Right atrium auricular region (tissue), 2 donors: ENCODE results near the gene ABI3. TPM values are rescaled to one million over a fixed set of nuclear protein-coding genes. Genes with fewer than 3 reads are reported as not detected.
A peak's percentile ranks its signal among the peaks of the same experiment; 100 is the strongest.
"Not testable (repeated sequence)": the region's sequence is repeated elsewhere in the genome, so short reads cannot be mapped to it uniquely, and the experiment has no call there.

ENCODE experiments used
- DNase-seq: peaks from one replicate; pipeline ENCODE4 v3.0.0-alpha.2; 2019; ENCODE audit warnings: low spot score
- H3K27ac ChIP-seq, 2 donors: fragments of 200-600 bp; sonication (generic); 1 replicate in 1 of 2; 2 replicates in 1 of 2; pipeline ENCODE4 v1.5.1; 2016 to 2019
- H3K27me3 ChIP-seq, 2 donors: fragments of 200-600 bp; sonication (generic); one replicate each; pipeline versions ENCODE4 v1.5.1 to v1.6.0; 2017 to 2019
- H3K36me3 ChIP-seq: fragments of 200-600 bp; sonication (generic); one replicate; pipeline ENCODE4 v1.5.1; 2016
- H3K4me1 ChIP-seq, 2 donors: fragments of 200-600 bp; sonication (generic); one replicate each; pipeline versions ENCODE4 v1.5.1 to v1.6.0; 2017 to 2019
- H3K4me3 ChIP-seq, 2 donors: fragments of 200-600 bp; sonication (generic); 1 replicate in 1 of 2; 2 replicates in 1 of 2; pipeline ENCODE4 v1.5.1; 2017 to 2019; ENCODE audit warnings: mild to moderate bottlenecking in 1 of 2, moderate library complexity in 1 of 2
- H3K9me3 ChIP-seq, 2 donors: fragments of 200-600 bp; sonication (generic); one replicate each; pipeline ENCODE4 v1.5.1; 2019
- CTCF ChIP-seq, 2 donors: fragments of 200-600 bp; sonication (generic); IDR thresholded peaks; one replicate each; pipeline ENCODE4 v1.5.1; 2019; ENCODE audit warnings: antibody characterized with exemption in 2 of 2
- total RNA-seq, 2 donors: library from RNA; depleted of rRNA; stranded (reverse); fragments of >200 nt; gene quantifications; one replicate each; pipeline ENCODE4 v1.1.0, GENCODE V29; 2016

ABI3 gene
- total RNA-seq, 2 donors from 2014 or later, result 6.7 to 8.2 TPM

GRCh38 chr17:49258394-49258793, 47.9 kb downstream of the ABI3 start:
- Histone ChIP-seq H3K4me3 (no peak overlapping the region), H3K9me3 (no peaks in the 10 kb centered on the region), H3K4me1 (peaks cover 0 to 11% of the 10 kb centered on the region in 2 donors), H3K36me3 (no peaks in the 10 kb centered on the region), H3K27ac (no peak overlapping the region), H3K27me3 (no peaks in the 10 kb centered on the region)
- DNase-seq, result no peak
- no peak for TF ChIP-seq CTCF (IDR thresholded peaks at IDR 0.05)

GRCh38 chr17:49259663-49260010, 49.1 kb downstream of the ABI3 start:
- Histone ChIP-seq H3K4me3 (peak overlapping the region; percentile 44 to 61), H3K27me3 (no peaks in the 10 kb centered on the region), H3K36me3 (no peaks in the 10 kb centered on the region), H3K27ac (peak overlapping the region; percentile 74 to 86), H3K4me1 (peaks cover 0 to 11% of the 10 kb centered on the region in 2 donors), H3K9me3 (no peaks in the 10 kb centered on the region)
- no peak for DNase-seq
- TF ChIP-seq CTCF (IDR thresholded peaks at IDR 0.05), result no peak

GRCh38 chr17:49260011-49260816, 49.7 kb downstream of the ABI3 start:
- TF ChIP-seq CTCF (IDR thresholded peaks at IDR 0.05), result no peak
- Histone ChIP-seq H3K36me3 (no peaks in the 10 kb centered on the region), H3K4me3 (peak overlapping the region; percentile 44 to 61), H3K27ac (peak overlapping the region; percentile 74 to 86), H3K27me3 (no peaks in the 10 kb centered on the region), H3K4me1 (peaks cover 0 to 11% of the 10 kb centered on the region in 2 donors), H3K9me3 (no peaks in the 10 kb centered on the region)
- DNase-seq, result peak; percentile 82

- H3K4me1 ChIP-seq, result peaks cover 0 to 11% of the 10 kb centered on the region in 2 donors
- no peaks in the 10 kb centered on the region for H3K36me3 ChIP-seq
- no peak for TF ChIP-seq CTCF (IDR thresholded peaks at IDR 0.05)
- DNase-seq, result peak; percentile 82
- peak overlapping the region; percentile 44 to 61 for H3K4me3 ChIP-seq
- H3K9me3 ChIP-seq, result no peaks in the 10 kb centered on the region
- H3K27me3 ChIP-seq, result no peaks in the 10 kb centered on the region
- H3K27ac ChIP-seq, result peak overlapping the region; percentile 74 to 86
These were observed 50.3 kb downstream of the ABI3 start for GRCh38 chr17:49260817-49261291.

GRCh38 chr17:49261540-49261939, 51.0 kb downstream of the ABI3 start:
- DNase-seq, H3K36me3 ChIP-seq, H3K4me3 ChIP-seq, H3K9me3 ChIP-seq, H3K27ac ChIP-seq, H3K27me3 ChIP-seq: not testable (repeated sequence)
- H3K4me1 ChIP-seq, result peaks cover 0 to 11% of the 10 kb centered on the region in 2 donors

- Histone ChIP-seq H3K27ac (no peak overlapping the region), H3K4me3 (no peak overlapping the region), H3K4me1 (peaks cover 0 to 3% of the 10 kb centered on the region in 2 donors), H3K27me3 (no peaks in the 10 kb centered on the region), H3K36me3 (no peaks in the 10 kb centered on the region), H3K9me3 (no peaks in the 10 kb centered on the region)
- TF ChIP-seq CTCF (IDR thresholded peaks at IDR 0.05), result no peak
- no peak for DNase-seq
These were observed 55.7 kb downstream of the ABI3 start for GRCh38 chr17:49266233-49266632.
